Measurements from ENCODE around the gene WDR90.

The WDR90 gene

GRCh38 chr16:626787-627453, 22.2 kb upstream of the WDR90 start:
- peak; percentile 95 for DNase-seq

GRCh38 chr16:627454-628239, 21.5 kb upstream of the WDR90 start:
- DNase-seq: no peak

GRCh38 chr16:628321-629061, 20.7 kb upstream of the WDR90 start:
- no peak for DNase-seq

GRCh38 chr16:629185-629832, 19.9 kb upstream of the WDR90 start:
- DNase-seq: no peak

GRCh38 chr16:629833-630248, 19.3 kb upstream of the WDR90 start:
- DNase-seq: no peak

GRCh38 chr16:630249-630814, 18.8 kb upstream of the WDR90 start:
- no peak for DNase-seq

- no peak for DNase-seq
These were observed 18.3 kb upstream of the WDR90 start, which contains the start of gene WFIKKN1 for GRCh38 chr16:630815-631405. TSS of gene WFIKKN1 (plus strand) at chr16:630985. CDS start at chr16:631254, 269 bp downstream.

- DNase-seq: no peak
These were observed 17.3 kb upstream of the WDR90 start for GRCh38 chr16:631808-632358.

GRCh38 chr16:632486-633335, 16.5 kb upstream of the WDR90 start:
- no peak for DNase-seq

- DNase-seq: no peak
These were observed 15.7 kb upstream of the WDR90 start for GRCh38 chr16:633336-634050.

GRCh38 chr16:634051-634670, 15.0 kb upstream of the WDR90 start:
- DNase-seq: no peak

- DNase-seq: no peak
These were observed 14.2 kb upstream of the WDR90 start for GRCh38 chr16:634996-635395.

GRCh38 chr16:635573-636205, 13.5 kb upstream of the WDR90 start:
- no peak for DNase-seq

GRCh38 chr16:636206-637080, 12.7 kb upstream of the WDR90 start, which contains the start of gene METTL26:
TSS of gene METTL26 (minus strand) at chr16:636305. CDS start at chr16:636290, 15 bp downstream.
- peak; percentile 96 for DNase-seq

- DNase-seq: peak; percentile 92
These were observed 11.8 kb upstream of the WDR90 start for GRCh38 chr16:637081-638018.

- DNase-seq: no peak
These were observed 11.1 kb upstream of the WDR90 start for GRCh38 chr16:638034-638543.
